Keratinocyte (primary cell): ENCODE measurements around the gene ABCC4. TPM values are rescaled to one million over a fixed set of nuclear protein-coding genes. Genes with fewer than 3 reads are reported as not detected.

Experiments used
- DNase-seq: peaks from one replicate; pipeline ENCODE4 v3.0.0-alpha.2; 2011; ENCODE audit warnings: low read depth, missing footprints, low spot score
- FAIRE-seq: peaks from 2 replicates; lab custom pipeline; 2011; peaks lifted over from hg19 to GRCh38; lab: Jason Lieb, UNC
- H2AFZ ChIP-seq: 2 replicates; pipeline ENCODE4 v1.6.0; 2012; ENCODE audit warnings: low read length, control low read depth, inconsistent platforms; ENCODE audit not compliant: control insufficient read depth
- H3K27ac ChIP-seq: 2 replicates; pipeline ENCODE4 v1.5.1; 2011; ENCODE audit warnings: low read length; ENCODE audit not compliant: control insufficient read depth, insufficient read depth
- H3K27me3 ChIP-seq: 3 replicates; pipeline ENCODE4 v1.6.0; 2011; ENCODE audit warnings: low read length; ENCODE audit not compliant: control insufficient read depth, insufficient read depth; ENCODE audit errors: extremely low read depth
- H3K36me3 ChIP-seq, 2 experiments: 2 replicates in 1 of 2; 3 replicates in 1 of 2; pipeline ENCODE4 v1.5.1; 2011; ENCODE audit warnings: low read length in 2 of 2, mild to moderate bottlenecking in 1 of 2; ENCODE audit not compliant: control insufficient read depth in 2 of 2, insufficient read depth in 2 of 2; ENCODE audit errors: extremely low read depth in 1 of 2
- H3K4me1 ChIP-seq: 3 replicates; pipeline ENCODE4 v1.5.1; 2011; ENCODE audit warnings: low read length; ENCODE audit not compliant: control insufficient read depth, insufficient read depth; ENCODE audit errors: extremely low read depth
- H3K4me2 ChIP-seq: 3 replicates; pipeline ENCODE4 v1.6.0; 2011; ENCODE audit warnings: low read depth, low read length; ENCODE audit not compliant: control insufficient read depth, insufficient read depth; ENCODE audit errors: extremely low read depth
- H3K4me3 ChIP-seq, 3 experiments: fragments of 200-600 bp in 1 of 3; sonication (generic) in 1 of 3; 2 replicates in 2 of 3; 3 replicates in 1 of 3; pipeline ENCODE4 v1.5.1; 2011 to 2016; ENCODE audit warnings: low read length in 3 of 3, mild to moderate bottlenecking in 3 of 3, control low read depth in 2 of 3, inconsistent platforms in 1 of 3, low read depth in 1 of 3, mixed read lengths in 1 of 3, mixed run types in 1 of 3, moderate library complexity in 1 of 3; ENCODE audit not compliant: control insufficient read depth in 2 of 3, insufficient read depth in 2 of 3; ENCODE audit errors: extremely low read depth in 1 of 3
- H3K79me2 ChIP-seq: 2 replicates; pipeline ENCODE4 v1.6.0; 2012; ENCODE audit warnings: low read length; ENCODE audit not compliant: control insufficient read depth, insufficient read depth
- H3K9ac ChIP-seq: 3 replicates; pipeline ENCODE4 v1.6.0; 2011; ENCODE audit warnings: low read length; ENCODE audit not compliant: control insufficient read depth, insufficient read depth; ENCODE audit errors: extremely low read depth
- H3K9me1 ChIP-seq: 3 replicates; pipeline ENCODE4 v1.6.0; 2011; ENCODE audit warnings: low read length; ENCODE audit not compliant: control insufficient read depth, insufficient read depth; ENCODE audit errors: extremely low read depth
- H3K9me3 ChIP-seq: 2 replicates; pipeline ENCODE4 v1.5.1; 2012; ENCODE audit warnings: low read depth, low read length; ENCODE audit not compliant: control insufficient read depth
- H4K20me1 ChIP-seq: 3 replicates; pipeline ENCODE4 v1.6.0; 2011; ENCODE audit warnings: low read length; ENCODE audit not compliant: control insufficient read depth, insufficient read depth; ENCODE audit errors: extremely low read depth
- EZH2 ChIP-seq: IDR thresholded peaks from one replicate; pipeline ENCODE4 v1.6.1; 2012; ENCODE audit warnings: inconsistent platforms, mild to moderate bottlenecking, low read length, moderate library complexity
- dilution Hi-C: fragments of 300-500 bp; cut with MboI; formaldehyde crosslinking; loops from one replicate; pipeline ENCODE4 v1.7.0; 2020; ENCODE audit warnings: low sequenced_read_pairs; ENCODE audit not compliant: extremely low pct_ligation_motif_present
- polyA plus RNA-seq, 5 experiments: library from polyadenylated mRNA; depleted of rRNA in 3 of 5; stranded (reverse) in 3 of 5; stranded (forward) in 1 of 5; unstranded in 1 of 5; fragments of >200 nt; gene quantifications; 1 replicate in 1 of 5; 2 replicates in 3 of 5; 3 replicates in 1 of 5; pipeline versions ENCODE4 v1.2.1 to v1.2.3, GENCODE V29; 2011 to 2012; ENCODE audit warnings: missing spikeins in 2 of 5, low read depth in 1 of 5, low replicate concordance in 1 of 5
- TF ChIP-seq, protein P1 (sequence below), 3 experiments: IDR thresholded peaks in 1 of 3; conservative IDR thresholded peaks in 1 of 3; optimal IDR thresholded peaks in 1 of 3; 2 replicates in 2 of 3; 3 replicates in 1 of 3; pipeline versions ENCODE3 to v1.5.1; 2011; ENCODE audit warnings: low read length in 3 of 3, mild to moderate bottlenecking in 3 of 3, moderate library complexity in 2 of 3, control low read depth in 1 of 3, inconsistent platforms in 1 of 3; ENCODE audit not compliant: insufficient read depth in 2 of 3; ENCODE audit errors: extremely low read depth in 1 of 3

Gene ABCC4
- polyA plus RNA-seq, 1 donor (not counting 4 experiments of a cell fraction or from before 2014, with no cell fraction given) = 13.8 TPM

DNA sequence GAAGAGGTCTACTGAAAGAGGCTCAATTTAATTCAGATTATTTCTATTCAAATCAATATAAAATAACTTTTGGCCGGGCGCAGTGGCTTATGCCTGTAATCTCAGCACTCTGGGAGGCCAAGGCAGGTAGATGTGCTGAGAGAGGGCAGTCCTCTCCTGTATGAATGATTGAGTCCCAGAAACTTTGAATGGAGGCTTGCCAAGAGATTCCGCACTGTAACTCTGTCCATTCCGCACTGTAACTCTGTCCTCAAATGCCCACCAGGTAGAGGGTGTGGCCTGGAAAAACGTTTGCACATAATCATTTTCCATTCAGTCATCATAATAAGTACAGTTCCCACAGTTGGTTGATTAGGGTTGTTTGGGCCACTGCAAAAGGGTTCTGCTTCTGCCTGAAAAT is 314.2 kb downstream of the ABCC4 start:
- FAIRE-seq (no peak), DNase-seq (no peak)
- Histone ChIP-seq H3K4me1 (no peaks in the 10 kb centered on the region), H3K27me3 (no peaks in the 10 kb centered on the region), H3K9me3 (no peaks in the 10 kb centered on the region), H3K36me3 (no peaks in the 10 kb centered on the region), H3K4me2 (no peak overlapping the region), H3K9me1 (no peaks in the 10 kb centered on the region), H3K4me3 (no peak overlapping the region), H3K79me2 (no peaks in the 10 kb centered on the region), H2AFZ (no peak overlapping the region), H4K20me1 (no peaks in the 10 kb centered on the region), H3K27ac (no peak overlapping the region), H3K9ac (no peak overlapping the region)
- dilution Hi-C loops = no loop called here
- TF ChIP-seq, protein P1, sequence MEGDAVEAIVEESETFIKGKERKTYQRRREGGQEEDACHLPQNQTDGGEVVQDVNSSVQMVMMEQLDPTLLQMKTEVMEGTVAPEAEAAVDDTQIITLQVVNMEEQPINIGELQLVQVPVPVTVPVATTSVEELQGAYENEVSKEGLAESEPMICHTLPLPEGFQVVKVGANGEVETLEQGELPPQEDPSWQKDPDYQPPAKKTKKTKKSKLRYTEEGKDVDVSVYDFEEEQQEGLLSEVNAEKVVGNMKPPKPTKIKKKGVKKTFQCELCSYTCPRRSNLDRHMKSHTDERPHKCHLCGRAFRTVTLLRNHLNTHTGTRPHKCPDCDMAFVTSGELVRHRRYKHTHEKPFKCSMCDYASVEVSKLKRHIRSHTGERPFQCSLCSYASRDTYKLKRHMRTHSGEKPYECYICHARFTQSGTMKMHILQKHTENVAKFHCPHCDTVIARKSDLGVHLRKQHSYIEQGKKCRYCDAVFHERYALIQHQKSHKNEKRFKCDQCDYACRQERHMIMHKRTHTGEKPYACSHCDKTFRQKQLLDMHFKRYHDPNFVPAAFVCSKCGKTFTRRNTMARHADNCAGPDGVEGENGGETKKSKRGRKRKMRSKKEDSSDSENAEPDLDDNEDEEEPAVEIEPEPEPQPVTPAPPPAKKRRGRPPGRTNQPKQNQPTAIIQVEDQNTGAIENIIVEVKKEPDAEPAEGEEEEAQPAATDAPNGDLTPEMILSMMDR (optimal IDR thresholded peaks at IDR 0.05 in 1 of 3, IDR thresholded peaks at IDR 0.05 in 1 of 3, conservative IDR thresholded peaks at IDR 0.05 in 1 of 3; ENCODE audit: extremely low read depth in 1 of 3, insufficient read depth in 2 of 3, low read length in 3 of 3) = no peak
- TF ChIP-seq EZH2 = no peak

DNA sequence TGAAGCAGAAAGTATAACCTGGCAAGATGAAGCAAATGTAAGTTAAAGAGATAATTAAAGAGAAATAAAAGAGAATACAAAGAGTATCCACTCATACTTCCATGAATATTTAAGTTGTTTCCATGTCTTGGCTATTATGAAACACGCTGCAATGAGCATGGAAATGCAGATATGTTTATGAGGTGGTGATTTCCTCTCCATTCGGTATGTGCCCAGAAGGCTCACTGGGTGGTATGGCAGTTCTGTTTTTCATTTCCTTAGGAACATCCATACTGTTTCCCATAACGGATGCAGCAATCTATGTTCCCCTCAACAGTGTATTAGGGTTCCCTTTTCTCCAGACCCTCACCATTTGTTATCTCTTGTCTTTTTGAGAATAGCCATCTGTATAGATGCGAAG is 316.3 kb downstream of the ABCC4 start:
- no peak overlapping the region for H3K27ac ChIP-seq
- DNase-seq = no peak
- no peaks in the 10 kb centered on the region for H4K20me1 ChIP-seq
- H3K4me1 ChIP-seq = no peaks in the 10 kb centered on the region
- H3K9me3 ChIP-seq = no peaks in the 10 kb centered on the region
- no peak overlapping the region for H3K9ac ChIP-seq
- H3K9me1 ChIP-seq = no peaks in the 10 kb centered on the region
- FAIRE-seq = no peak
- no peaks in the 10 kb centered on the region for H3K36me3 ChIP-seq
- H2AFZ ChIP-seq = no peak overlapping the region
- no peaks in the 10 kb centered on the region for H3K27me3 ChIP-seq
- H3K79me2 ChIP-seq = no peaks in the 10 kb centered on the region
- no peak overlapping the region for H3K4me3 ChIP-seq
- dilution Hi-C loops = no loop called here
- TF ChIP-seq, protein P1 (optimal IDR thresholded peaks at IDR 0.05 in 1 of 3, IDR thresholded peaks at IDR 0.05 in 1 of 3, conservative IDR thresholded peaks at IDR 0.05 in 1 of 3; ENCODE audit: extremely low read depth in 1 of 3, insufficient read depth in 2 of 3, low read length in 3 of 3) = no peak
- TF ChIP-seq EZH2 = no peak
- H3K4me2 ChIP-seq = no peak overlapping the region
